A549 (cell line): ENCODE results near the gene PEX16. TPM values are rescaled to one million over a fixed set of nuclear protein-coding genes. Genes with fewer than 3 reads are reported as not detected.

Experiments used
- ATAC-seq, 2 experiments: fragments of 200-7000 bp in 1 of 2; fragments of >200 bp in 1 of 2; cut with Nextera tagmentation in 1 of 2; cut with Tn5 transposase in 1 of 2; 3 replicates each; pipeline versions ENCODE4 v1.8.0 to v1.9.1; 2018 to 2020; ENCODE audit warnings: mild to moderate bottlenecking in 1 of 2, moderate library complexity in 1 of 2
- CTCF ChIA-PET: fragments of 300-600 bp; sonication (Branson Sonifier 250); formaldehyde crosslinking; extraction: SDS; loops from one replicate; lab custom pipeline; 2021; ENCODE audit warnings: antibody characterized with exemption, inconsistent platforms; lab: Yijun Ruan, JAX
- POLR2A ChIA-PET: fragments of 350-600 bp; formaldehyde crosslinking; extraction: SDS; loops from one replicate; lab custom pipeline; 2021; ENCODE audit warnings: antibody characterized with exemption, inconsistent platforms; lab: Yijun Ruan, JAX
- DNase-seq, 2 experiments: peaks; one replicate each; pipeline versions ENCODE4 v3.0.0 to v3.0.0-alpha.2; 2011 to 2016; ENCODE audit warnings: low read depth in 1 of 2, low spot score in 1 of 2
- FAIRE-seq: peaks from 2 replicates; lab custom pipeline; 2011; peaks lifted over from hg19 to GRCh38; lab: Jason Lieb, UNC
- H3K27ac ChIP-seq, 2 experiments: fragments of >200 bp; sonication (Bioruptor Twin); formaldehyde crosslinking; 3 replicates each; pipeline ENCODE4 v1.5.1; 2016 to 2017
- H3K4me1 ChIP-seq: fragments of >200 bp; sonication (Bioruptor Twin); formaldehyde crosslinking; 3 replicates; pipeline ENCODE4 v1.6.1; 2016
- H3K4me2 ChIP-seq: fragments of >200 bp; sonication (Bioruptor Twin); formaldehyde crosslinking; 3 replicates; pipeline ENCODE4 v1.6.1; 2016
- H3K4me3 ChIP-seq: fragments of >200 bp; sonication (Bioruptor Twin); formaldehyde crosslinking; 3 replicates; pipeline ENCODE4 v1.5.1; 2016
- H3K9me3 ChIP-seq: fragments of >200 bp; sonication (Bioruptor Twin); formaldehyde crosslinking; 3 replicates; pipeline ENCODE4 v1.6.1; 2016
- BCL3 ChIP-seq: fragments of >200 bp; sonication (Bioruptor Twin); formaldehyde crosslinking; IDR thresholded peaks from 3 replicates; pipeline ENCODE4 v1.6.1; 2016
- BHLHE40 ChIP-seq: IDR thresholded peaks from 2 replicates; pipeline ENCODE4 v1.6.1; 2012; ENCODE audit warnings: low read depth, low read length, inconsistent platforms
- CEBPB ChIP-seq, 2 experiments: fragments of >200 bp in 1 of 2; sonication (Bioruptor Twin) in 1 of 2; formaldehyde crosslinking in 1 of 2; IDR thresholded peaks; 2 replicates each; pipeline ENCODE4 v1.6.1; 2012 to 2016
- CHD2 ChIP-seq: fragments of 150-350 bp; IDR thresholded peaks from 2 replicates; pipeline ENCODE4 v1.6.1; 2014; ENCODE audit warnings: low read length; ENCODE audit not compliant: partially characterized antibody
- CHD4 ChIP-seq: fragments of 200-600 bp; sonication (generic); IDR thresholded peaks from 2 replicates; pipeline ENCODE4 v1.6.1; 2016; ENCODE audit warnings: antibody characterized with exemption, mild to moderate bottlenecking, borderline replicate concordance
- EHF ChIP-seq: fragments of 250-450 bp; sonication (Bioruptor Pico); IDR thresholded peaks from 2 replicates; pipeline ENCODE4 v1.5.0; 2020; ENCODE audit warnings: mild to moderate bottlenecking
- EP300 ChIP-seq, 2 experiments: fragments of >200 bp; sonication (Bioruptor Twin); formaldehyde crosslinking; IDR thresholded peaks; 2 replicates in 1 of 2; 3 replicates in 1 of 2; pipeline ENCODE4 v1.6.1; 2016 to 2017
- ESRRA ChIP-seq: fragments of 150-350 bp; IDR thresholded peaks from 2 replicates; pipeline ENCODE4 v1.6.1; 2014; ENCODE audit warnings: mild to moderate bottlenecking, low read length, borderline replicate concordance
- FOSB ChIP-seq: fragments of 250-450 bp; sonication (Bioruptor Pico); IDR thresholded peaks from 2 replicates; pipeline ENCODE4 v1.5.0; 2020; ENCODE audit warnings: mild to moderate bottlenecking, moderate library complexity
- FOXS1 ChIP-seq: fragments of 250-450 bp; sonication (Bioruptor Pico); IDR thresholded peaks from 2 replicates; pipeline ENCODE4 v1.5.0; 2020; ENCODE audit warnings: mild to moderate bottlenecking, moderate library complexity
- GATA3 ChIP-seq: IDR thresholded peaks from 2 replicates; pipeline ENCODE4 v1.6.1; 2012; ENCODE audit warnings: borderline replicate concordance
- HDAC2 ChIP-seq: fragments of 200-600 bp; sonication (generic); IDR thresholded peaks from 2 replicates; pipeline ENCODE4 v1.6.1; 2016
- JUNB ChIP-seq: fragments of >200 bp; sonication (Bioruptor Twin); formaldehyde crosslinking; IDR thresholded peaks from 2 replicates; pipeline ENCODE4 v1.6.1; 2016
- KDM1A ChIP-seq: fragments of 200-600 bp; sonication (generic); IDR thresholded peaks from 2 replicates; pipeline ENCODE4 v1.6.1; 2016; ENCODE audit warnings: low read depth, mild to moderate bottlenecking
- KDM5A ChIP-seq: fragments of 200-600 bp; sonication (generic); IDR thresholded peaks from 2 replicates; pipeline ENCODE4 v1.6.1; 2016; ENCODE audit warnings: antibody characterized with exemption, mild to moderate bottlenecking
- NPAS2 ChIP-seq: fragments of 250-450 bp; sonication (Bioruptor Pico); IDR thresholded peaks from 2 replicates; pipeline ENCODE4 v1.8.0; 2022; ENCODE audit warnings: mild to moderate bottlenecking, moderate library complexity, borderline replicate concordance
- NR3C1 ChIP-seq: fragments of >200 bp; sonication (Bioruptor Twin); formaldehyde crosslinking; IDR thresholded peaks from 3 replicates; pipeline ENCODE4 v1.6.1; 2017
- RARB ChIP-seq: fragments of 250-450 bp; sonication (Bioruptor Pico); IDR thresholded peaks from 2 replicates; pipeline ENCODE4 v1.8.0; 2021; ENCODE audit warnings: mild to moderate bottlenecking, moderate library complexity
- RCOR1 ChIP-seq: fragments of 150-350 bp; IDR thresholded peaks from 2 replicates; pipeline ENCODE4 v1.6.1; 2014; ENCODE audit warnings: antibody characterized with exemption, low read length, low read depth
- REST ChIP-seq: fragments of 200-600 bp; sonication (generic); IDR thresholded peaks from 2 replicates; pipeline ENCODE4 v1.6.1; 2016; ENCODE audit warnings: antibody characterized with exemption, mild to moderate bottlenecking, moderate library complexity
- RFX5 ChIP-seq: fragments of 450-650 bp; IDR thresholded peaks from 2 replicates; pipeline ENCODE4 v1.7.1; 2014; ENCODE audit warnings: antibody characterized with exemption, mild to moderate bottlenecking, moderate library complexity
- RNF2 ChIP-seq: fragments of 200-600 bp; sonication (generic); IDR thresholded peaks from 2 replicates; pipeline ENCODE4 v1.6.1; 2016; ENCODE audit warnings: low read depth, mild to moderate bottlenecking, antibody characterized with exemption, moderate library complexity, borderline replicate concordance
- TFCP2L1 ChIP-seq: fragments of 250-450 bp; sonication (Bioruptor Pico); IDR thresholded peaks from 2 replicates; pipeline ENCODE4 v1.5.0; 2021; ENCODE audit warnings: mild to moderate bottlenecking
- ZC3H11A ChIP-seq: fragments of 450-650 bp; IDR thresholded peaks from 2 replicates; pipeline ENCODE4 v1.6.1; 2014; ENCODE audit warnings: antibody characterized with exemption, mild to moderate bottlenecking
- ZFP36 ChIP-seq: fragments of 450-650 bp; IDR thresholded peaks from 2 replicates; pipeline ENCODE4 v1.6.1; 2014; ENCODE audit warnings: borderline replicate concordance; ENCODE audit not compliant: partially characterized antibody
- ZSCAN20 ChIP-seq: fragments of 250-450 bp; sonication (Bioruptor Pico); IDR thresholded peaks from 2 replicates; pipeline ENCODE4 v1.8.0; 2022; ENCODE audit warnings: mild to moderate bottlenecking, moderate library complexity
- WGBS: methylation state at CpG from one replicate; pipeline ENCODE4 v1.1.6; 2017; ENCODE audit errors: missing lambda C conversion rate; 5-methylcytosine and 5-hydroxymethylcytosine counted together
- polyA plus RNA-seq, 4 experiments: library from polyadenylated mRNA; depleted of rRNA in 3 of 4; stranded (reverse); fragments of >200 nt; fragmentation: RNase III in 1 of 4; extraction: RNeasy Plus Mini Kit Qiagen cat#74134 plus additional on column Dnase treatment in 1 of 4; gene quantifications; 2 replicates in 3 of 4; 3 replicates in 1 of 4; pipeline ENCODE4 v1.2.3, GENCODE V29; 2011 to 2017
- TF ChIP-seq, protein P1 (sequence below): fragments of >200 bp; sonication (Bioruptor Twin); formaldehyde crosslinking; IDR thresholded peaks from 3 replicates; pipeline ENCODE4 v1.5.1; 2016
- TF ChIP-seq, protein P2 (sequence below): IDR thresholded peaks from 2 replicates; pipeline ENCODE4 v1.6.1; 2012
- TF ChIP-seq, protein P3 (sequence below): fragments of >200 bp; sonication (Bioruptor Twin); formaldehyde crosslinking; IDR thresholded peaks from 2 replicates; pipeline ENCODE4 v1.6.1; 2016
- TF ChIP-seq, protein P4 (sequence below): IDR thresholded peaks from 2 replicates; pipeline ENCODE4 v1.6.1; 2012

The PEX16 gene
- polyA plus RNA-seq, 2 of the 4 experiments (the other 2 are of a cell fraction), result 18.2 to 20.2 TPM

DNA sequence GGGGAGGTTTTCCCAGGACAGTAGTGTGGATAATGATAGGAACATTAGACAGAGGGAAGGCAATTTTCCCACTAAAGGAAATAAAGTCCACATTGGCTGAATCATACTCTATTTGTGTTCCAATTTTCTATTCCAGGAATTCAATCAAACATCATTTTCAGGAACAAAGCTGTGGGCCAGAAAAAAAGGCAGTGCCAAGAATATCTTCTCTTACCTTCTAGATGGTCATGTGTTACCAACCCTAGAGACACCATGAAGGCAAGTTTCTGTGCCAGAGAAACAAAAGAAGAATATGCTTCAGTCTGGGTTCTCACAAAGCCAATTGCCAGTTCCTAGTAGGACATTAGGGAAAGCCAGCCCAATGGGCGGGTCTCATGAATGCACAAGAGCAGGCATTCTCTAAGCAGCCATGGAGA lies 32.3 kb upstream of the PEX16 start:
- ATAC-seq, result no peak
- DNase-seq, result no peak
- H3K4me2 ChIP-seq, result no peak overlapping the region
- H3K4me3 ChIP-seq, result no peak overlapping the region
- ChIA-PET POLR2A (interaction anchor here (0.6 kb wide), 1 partner anchor 13 kb away, joined by 3 read pairs; no protein-coding TSS in a partner anchor), CTCF (interaction anchor here (0.9 to 5.9 kb wide), 5 partner anchors 16 to 288 kb away, joined by 3 to 47 read pairs (median 3); no protein-coding TSS in a partner anchor)
- no peak overlapping the region for H3K27ac ChIP-seq
- 83% methylated on average over 1 of the region's 1 CpG for WGBS
- no peak for TF ChIP-seq EP300 (IDR thresholded peaks at IDR 0.05)
- TF ChIP-seq, protein P1, sequence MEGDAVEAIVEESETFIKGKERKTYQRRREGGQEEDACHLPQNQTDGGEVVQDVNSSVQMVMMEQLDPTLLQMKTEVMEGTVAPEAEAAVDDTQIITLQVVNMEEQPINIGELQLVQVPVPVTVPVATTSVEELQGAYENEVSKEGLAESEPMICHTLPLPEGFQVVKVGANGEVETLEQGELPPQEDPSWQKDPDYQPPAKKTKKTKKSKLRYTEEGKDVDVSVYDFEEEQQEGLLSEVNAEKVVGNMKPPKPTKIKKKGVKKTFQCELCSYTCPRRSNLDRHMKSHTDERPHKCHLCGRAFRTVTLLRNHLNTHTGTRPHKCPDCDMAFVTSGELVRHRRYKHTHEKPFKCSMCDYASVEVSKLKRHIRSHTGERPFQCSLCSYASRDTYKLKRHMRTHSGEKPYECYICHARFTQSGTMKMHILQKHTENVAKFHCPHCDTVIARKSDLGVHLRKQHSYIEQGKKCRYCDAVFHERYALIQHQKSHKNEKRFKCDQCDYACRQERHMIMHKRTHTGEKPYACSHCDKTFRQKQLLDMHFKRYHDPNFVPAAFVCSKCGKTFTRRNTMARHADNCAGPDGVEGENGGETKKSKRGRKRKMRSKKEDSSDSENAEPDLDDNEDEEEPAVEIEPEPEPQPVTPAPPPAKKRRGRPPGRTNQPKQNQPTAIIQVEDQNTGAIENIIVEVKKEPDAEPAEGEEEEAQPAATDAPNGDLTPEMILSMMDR, result no peak
- TF ChIP-seq NR3C1, result no peak
- no peak for TF ChIP-seq KDM1A
- no peak for TF ChIP-seq RCOR1
- TF ChIP-seq NPAS2, result no peak
- TF ChIP-seq CEBPB (IDR thresholded peaks at IDR 0.05), result no peak
- no peak for TF ChIP-seq HDAC2
- no peak for TF ChIP-seq KDM5A
- no peak for TF ChIP-seq FOSB (CRISPR knock-in tag)
- no peak for TF ChIP-seq JUNB
- TF ChIP-seq RNF2, result no peak
- TF ChIP-seq CHD2, result no peak
- no peak for TF ChIP-seq BHLHE40
- TF ChIP-seq TFCP2L1 (CRISPR knock-in tag), result no peak
- TF ChIP-seq, protein P2, sequence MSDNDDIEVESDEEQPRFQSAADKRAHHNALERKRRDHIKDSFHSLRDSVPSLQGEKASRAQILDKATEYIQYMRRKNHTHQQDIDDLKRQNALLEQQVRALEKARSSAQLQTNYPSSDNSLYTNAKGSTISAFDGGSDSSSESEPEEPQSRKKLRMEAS, result no peak
- no peak for FAIRE-seq
- H3K4me1 ChIP-seq, result no peaks in the 10 kb centered on the region
- no peaks in the 10 kb centered on the region for H3K9me3 ChIP-seq

DNA sequence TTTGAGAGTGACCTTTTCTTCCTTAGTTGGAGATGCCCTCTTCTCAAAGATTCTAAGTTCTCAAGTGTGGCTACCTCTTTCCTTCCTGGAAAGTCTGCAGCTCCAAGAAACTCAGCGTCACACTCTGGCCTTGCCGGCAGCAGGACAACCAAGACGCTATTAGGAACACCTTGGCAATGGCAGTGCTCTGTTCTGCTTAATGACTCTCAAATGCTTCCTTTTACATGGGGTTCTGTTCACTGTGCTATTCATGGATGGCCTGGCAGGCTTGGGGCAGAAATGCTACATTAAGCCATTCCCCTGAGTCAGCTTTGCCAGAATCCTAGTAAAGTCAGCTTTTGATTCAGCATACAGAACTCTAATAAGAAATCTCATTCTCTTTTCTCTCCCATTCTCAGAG lies 30.7 kb upstream of the PEX16 start:
- H3K9me3 ChIP-seq, result no peaks in the 10 kb centered on the region
- H3K27ac ChIP-seq, result no peak overlapping the region
- FAIRE-seq (no peak), DNase-seq (no peak), ATAC-seq (no peak)
- no peak overlapping the region for H3K4me2 ChIP-seq
- CTCF ChIA-PET, result interaction anchor here (0.6 to 5.9 kb wide), 5 partner anchors 11 to 76 kb away, joined by 3 to 47 read pairs (median 3); no protein-coding TSS in a partner anchor
- no peak overlapping the region for H3K4me3 ChIP-seq
- TF ChIP-seq ZSCAN20, result no peak
- no peak for TF ChIP-seq EHF (CRISPR knock-in tag)
- no peak for TF ChIP-seq KDM5A
- no peak for TF ChIP-seq GATA3
- no peak for TF ChIP-seq ZFP36
- TF ChIP-seq CHD4, result no peak
- TF ChIP-seq REST, result no peak
- TF ChIP-seq, protein P3, sequence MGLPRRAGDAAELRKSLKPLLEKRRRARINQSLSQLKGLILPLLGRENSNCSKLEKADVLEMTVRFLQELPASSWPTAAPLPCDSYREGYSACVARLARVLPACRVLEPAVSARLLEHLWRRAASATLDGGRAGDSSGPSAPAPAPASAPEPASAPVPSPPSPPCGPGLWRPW, result no peak
- no peak for TF ChIP-seq RFX5
- TF ChIP-seq, protein P2, result no peak
- TF ChIP-seq RARB (CRISPR knock-in tag), result no peak
- no peak for TF ChIP-seq FOXS1
- TF ChIP-seq ZC3H11A, result no peak
- TF ChIP-seq EP300 (IDR thresholded peaks at IDR 0.05), result no peak
- no peak for TF ChIP-seq BCL3
- TF ChIP-seq FOSB (CRISPR knock-in tag), result no peak
- TF ChIP-seq, protein P4, sequence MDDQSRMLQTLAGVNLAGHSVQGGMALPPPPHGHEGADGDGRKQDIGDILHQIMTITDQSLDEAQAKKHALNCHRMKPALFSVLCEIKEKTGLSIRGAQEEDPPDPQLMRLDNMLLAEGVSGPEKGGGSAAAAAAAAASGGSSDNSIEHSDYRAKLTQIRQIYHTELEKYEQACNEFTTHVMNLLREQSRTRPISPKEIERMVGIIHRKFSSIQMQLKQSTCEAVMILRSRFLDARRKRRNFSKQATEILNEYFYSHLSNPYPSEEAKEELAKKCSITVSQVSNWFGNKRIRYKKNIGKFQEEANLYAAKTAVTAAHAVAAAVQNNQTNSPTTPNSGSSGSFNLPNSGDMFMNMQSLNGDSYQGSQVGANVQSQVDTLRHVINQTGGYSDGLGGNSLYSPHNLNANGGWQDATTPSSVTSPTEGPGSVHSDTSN, result no peak
- TF ChIP-seq ESRRA, result no peak
- TF ChIP-seq RNF2, result no peak
- POLR2A ChIA-PET, result no interaction called here
- 97% methylated on average over 3 of the region's 3 CpGs for WGBS
- no peaks in the 10 kb centered on the region for H3K4me1 ChIP-seq
